ENCODE measurements around the gene MIDN.

MIDN gene

DNA sequence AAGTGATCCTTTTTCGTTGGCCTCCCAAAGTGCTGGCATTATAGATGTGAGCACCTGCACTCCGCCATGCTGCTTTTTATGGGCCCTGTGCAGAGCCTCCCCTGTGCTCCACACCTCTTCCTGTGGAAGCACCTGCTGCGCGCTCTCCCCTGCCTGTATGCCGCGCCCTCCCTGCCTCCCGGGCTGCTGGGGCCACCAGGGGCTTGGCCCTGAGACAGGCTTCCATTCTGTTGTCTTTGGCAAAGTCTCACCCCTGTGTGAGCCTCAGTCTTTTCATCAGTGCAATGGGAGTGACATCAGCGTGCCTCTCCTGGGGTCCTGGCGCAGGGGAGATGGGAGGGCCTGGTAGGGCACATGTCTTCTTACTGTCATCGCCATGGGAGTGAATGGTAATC is 28.2 kb downstream of the MIDN start:
- peak overlapping the region; percentile 66 for H3K4me3 ChIP-seq (ENCODE audit: low read depth, low read length)
- TF ChIP-seq, protein P1, sequence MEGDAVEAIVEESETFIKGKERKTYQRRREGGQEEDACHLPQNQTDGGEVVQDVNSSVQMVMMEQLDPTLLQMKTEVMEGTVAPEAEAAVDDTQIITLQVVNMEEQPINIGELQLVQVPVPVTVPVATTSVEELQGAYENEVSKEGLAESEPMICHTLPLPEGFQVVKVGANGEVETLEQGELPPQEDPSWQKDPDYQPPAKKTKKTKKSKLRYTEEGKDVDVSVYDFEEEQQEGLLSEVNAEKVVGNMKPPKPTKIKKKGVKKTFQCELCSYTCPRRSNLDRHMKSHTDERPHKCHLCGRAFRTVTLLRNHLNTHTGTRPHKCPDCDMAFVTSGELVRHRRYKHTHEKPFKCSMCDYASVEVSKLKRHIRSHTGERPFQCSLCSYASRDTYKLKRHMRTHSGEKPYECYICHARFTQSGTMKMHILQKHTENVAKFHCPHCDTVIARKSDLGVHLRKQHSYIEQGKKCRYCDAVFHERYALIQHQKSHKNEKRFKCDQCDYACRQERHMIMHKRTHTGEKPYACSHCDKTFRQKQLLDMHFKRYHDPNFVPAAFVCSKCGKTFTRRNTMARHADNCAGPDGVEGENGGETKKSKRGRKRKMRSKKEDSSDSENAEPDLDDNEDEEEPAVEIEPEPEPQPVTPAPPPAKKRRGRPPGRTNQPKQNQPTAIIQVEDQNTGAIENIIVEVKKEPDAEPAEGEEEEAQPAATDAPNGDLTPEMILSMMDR (IDR thresholded peaks at IDR 0.05; ENCODE audit: low read depth, low read length) = no peak

DNA sequence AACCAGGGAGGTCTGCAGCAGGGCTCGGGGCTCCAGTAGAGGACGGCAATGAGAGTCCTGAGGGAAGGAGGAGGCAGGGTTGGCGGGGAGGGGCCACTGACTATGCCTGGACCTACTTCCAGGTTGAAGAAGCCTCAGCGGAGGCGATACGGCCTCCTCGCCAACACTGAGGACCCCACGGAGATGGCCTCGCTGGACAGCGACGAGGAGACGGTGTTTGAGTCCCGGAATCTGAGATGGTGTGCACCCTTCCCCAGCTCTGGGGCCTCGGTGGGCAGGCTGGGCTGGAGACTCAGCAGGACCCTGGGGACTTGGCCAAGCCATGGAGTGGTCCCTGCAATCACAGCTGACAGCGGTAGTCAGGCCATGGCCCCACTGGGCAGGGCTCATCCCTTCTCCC is 28.7 kb downstream of the MIDN start:
- TF ChIP-seq, protein P1 (IDR thresholded peaks at IDR 0.05; ENCODE audit: low read depth, low read length) = no peak
- no peak overlapping the region for H3K4me3 ChIP-seq (ENCODE audit: low read depth, low read length)

DNA sequence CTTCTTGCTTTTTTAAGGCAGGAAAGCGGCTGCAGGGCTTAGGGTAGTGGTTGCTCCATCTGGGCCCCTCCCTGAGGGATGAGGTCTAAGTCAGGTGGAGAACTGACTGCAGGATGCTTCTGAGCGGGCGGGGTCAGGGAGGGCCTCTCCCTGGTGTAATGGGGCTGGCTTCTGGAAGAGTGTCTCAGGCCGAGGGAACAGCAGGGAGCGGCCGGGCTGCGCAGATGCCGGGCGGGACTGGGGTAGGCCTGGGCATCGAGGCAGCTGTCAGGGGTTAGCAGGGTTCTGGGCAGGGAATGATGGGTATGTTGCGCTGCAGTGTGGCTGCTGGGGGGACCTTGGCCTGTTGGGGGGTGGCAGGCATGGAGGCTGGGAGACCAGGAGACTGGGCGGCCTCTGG is 29.7 kb downstream of the MIDN start:
- no peak overlapping the region for H3K4me3 ChIP-seq (ENCODE audit: low read depth, low read length)
- TF ChIP-seq, protein P1 (IDR thresholded peaks at IDR 0.05; ENCODE audit: low read depth, low read length) = no peak

DNA sequence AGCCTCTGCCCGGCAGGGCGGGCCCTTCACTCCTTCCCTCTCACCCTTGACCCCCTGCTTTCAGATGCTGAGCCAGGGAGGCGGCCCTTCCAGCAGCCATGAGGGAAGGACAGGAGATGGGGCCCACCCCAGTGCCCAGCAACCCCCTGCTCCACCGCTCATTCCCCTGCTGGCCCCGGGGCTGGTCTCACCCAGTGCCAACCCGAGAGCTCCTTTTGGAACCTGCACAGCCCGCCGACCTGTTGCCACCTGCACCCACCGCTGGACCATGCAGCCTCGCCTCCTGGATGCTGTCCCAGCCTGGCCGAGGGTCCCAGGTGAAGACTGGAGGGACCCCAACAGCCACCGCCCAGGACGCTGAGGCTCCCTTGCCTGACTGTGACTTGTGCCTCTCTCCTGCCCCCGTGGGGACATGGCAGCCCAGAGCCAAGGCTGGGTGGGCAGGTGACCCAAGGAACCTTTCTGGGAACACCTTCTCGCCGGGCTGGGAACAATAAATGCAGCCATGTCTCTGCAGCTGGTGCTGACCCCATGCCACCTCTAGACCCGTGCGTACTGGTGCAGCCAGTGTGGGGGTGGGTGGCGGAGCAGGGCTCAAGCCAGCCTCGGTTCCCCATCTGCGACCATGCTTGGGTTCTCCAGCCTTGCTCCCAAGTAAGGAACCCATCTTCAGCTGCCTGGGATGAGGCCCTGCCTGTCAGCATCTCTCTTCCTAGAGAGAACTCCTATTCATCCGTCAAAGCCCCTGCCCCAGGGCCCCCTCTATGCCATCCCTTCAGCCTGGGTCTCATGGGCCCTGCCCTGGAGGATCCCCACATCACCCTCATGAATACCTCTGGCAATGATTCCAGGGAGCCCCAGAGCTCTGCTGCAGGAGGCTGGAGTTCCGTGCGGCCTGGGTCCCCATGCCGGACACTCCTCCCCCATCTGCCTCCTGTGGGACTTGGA is 30.6 kb downstream of the MIDN start:
- TF ChIP-seq, protein P1 (IDR thresholded peaks at IDR 0.05; ENCODE audit: low read depth, low read length) = no peak

DNA sequence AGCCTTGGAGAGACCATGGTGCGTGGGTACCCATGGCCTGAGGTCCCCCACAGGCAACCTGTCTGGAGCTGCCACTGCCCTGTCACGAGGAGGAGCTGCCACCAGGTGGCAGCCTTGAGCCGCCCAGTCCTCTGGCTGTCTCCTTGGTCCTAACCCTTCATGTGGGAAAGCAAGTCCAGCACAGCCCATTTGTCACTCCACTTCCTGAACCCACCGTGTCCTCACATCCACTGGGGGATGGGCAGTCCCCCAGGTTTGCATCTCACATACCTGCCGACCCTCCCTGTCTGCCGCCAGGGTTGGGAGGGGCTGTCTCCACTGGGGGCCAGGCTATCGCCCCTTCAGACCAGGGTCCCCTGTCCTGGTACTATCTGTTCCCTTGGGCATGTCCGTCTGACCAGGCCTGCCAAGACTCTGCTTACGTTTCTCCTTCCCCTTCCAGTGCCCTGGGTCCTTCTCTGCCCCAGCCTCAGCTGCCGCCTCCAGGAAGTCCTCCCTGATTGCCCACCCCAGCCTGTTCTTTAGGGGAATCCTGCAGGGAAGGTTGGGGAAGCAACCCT is 31.5 kb downstream of the MIDN start:
- TF ChIP-seq, protein P1 (IDR thresholded peaks at IDR 0.05; ENCODE audit: low read depth, low read length) = peak; percentile 89
- no peak overlapping the region for H3K4me3 ChIP-seq (ENCODE audit: low read depth, low read length)

More for the DNA sequence above, 30.6 kb downstream of the MIDN start:
- H3K4me3 ChIP-seq (ENCODE audit: low read depth, low read length) = no peak overlapping the region

DNA sequence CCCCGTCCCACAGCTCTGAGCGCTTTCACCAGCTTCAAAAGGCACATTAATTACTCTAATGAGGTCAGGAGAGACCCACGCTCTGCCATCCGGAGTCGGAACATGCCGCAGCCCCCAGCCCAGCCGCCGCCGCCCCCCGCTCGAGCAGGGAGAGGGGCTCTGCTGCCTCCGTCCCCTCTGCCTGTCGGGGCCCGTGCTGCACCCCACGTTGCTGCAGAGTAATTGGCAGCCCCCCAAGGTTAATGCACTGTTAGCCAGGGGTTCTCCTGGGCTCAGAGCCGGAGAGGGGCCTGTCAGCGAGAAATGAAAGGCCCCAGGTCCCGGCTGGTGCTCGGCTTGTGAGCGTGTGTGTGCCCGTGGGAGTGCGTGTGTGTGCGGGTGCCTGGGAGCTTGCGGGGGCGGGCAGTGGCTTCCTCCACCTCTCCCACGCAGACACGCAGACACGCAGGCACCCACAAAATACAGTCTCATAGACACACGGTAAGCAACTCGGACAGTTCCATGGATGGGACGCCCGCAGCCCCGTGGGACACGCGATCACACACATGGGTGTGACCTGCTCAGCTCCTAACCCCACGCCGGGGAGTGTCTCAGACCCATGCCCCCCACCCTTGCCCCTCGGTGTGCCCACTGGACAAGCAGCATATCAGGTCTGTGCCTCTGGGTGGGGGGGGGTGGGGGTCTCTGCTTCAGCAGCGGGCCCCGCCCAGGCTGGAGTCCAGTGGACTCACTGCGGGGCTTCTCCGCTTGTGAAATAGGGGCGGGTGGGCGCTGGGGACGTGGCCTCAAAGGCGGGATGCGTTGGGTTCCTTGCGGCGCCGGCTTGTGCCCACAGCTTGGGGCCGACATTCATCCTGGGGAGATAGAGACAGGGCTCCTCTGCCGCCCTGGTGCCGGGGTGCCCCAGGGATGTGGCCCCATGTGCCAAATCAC is 32.5 kb downstream of the MIDN start:
- TF ChIP-seq, protein P1 (IDR thresholded peaks at IDR 0.05; ENCODE audit: low read depth, low read length) = no peak

More for the DNA sequence above, 32.5 kb downstream of the MIDN start:
- H3K4me3 ChIP-seq (ENCODE audit: low read depth, low read length) = no peak overlapping the region
